Neuron (in vitro differentiated cells): ENCODE data around the gene TNRC18.

Experiments
- H2AFZ ChIP-seq: one replicate; pipeline ENCODE4 v1.6.1; 2013; ENCODE audit warnings: low read depth, mild to moderate bottlenecking, inconsistent platforms, low read length, moderate library complexity
- H3K27me3 ChIP-seq: one replicate; pipeline ENCODE4 v1.6.1; 2013; ENCODE audit warnings: low read length; ENCODE audit not compliant: insufficient read depth
- H3K36me3 ChIP-seq: one replicate; pipeline ENCODE4 v1.6.1; 2013; ENCODE audit warnings: low read length; ENCODE audit not compliant: insufficient read depth
- H3K4me1 ChIP-seq: one replicate; pipeline ENCODE4 v1.6.1; 2013; ENCODE audit warnings: low read length; ENCODE audit not compliant: insufficient read depth
- H3K4me3 ChIP-seq: 2 replicates; pipeline ENCODE4 v1.5.1; 2013; ENCODE audit warnings: mild to moderate bottlenecking, low read length, moderate library complexity
- H3K9me3 ChIP-seq: one replicate; pipeline ENCODE4 v1.6.1; 2013; ENCODE audit warnings: low read length

Gene TNRC18

DNA sequence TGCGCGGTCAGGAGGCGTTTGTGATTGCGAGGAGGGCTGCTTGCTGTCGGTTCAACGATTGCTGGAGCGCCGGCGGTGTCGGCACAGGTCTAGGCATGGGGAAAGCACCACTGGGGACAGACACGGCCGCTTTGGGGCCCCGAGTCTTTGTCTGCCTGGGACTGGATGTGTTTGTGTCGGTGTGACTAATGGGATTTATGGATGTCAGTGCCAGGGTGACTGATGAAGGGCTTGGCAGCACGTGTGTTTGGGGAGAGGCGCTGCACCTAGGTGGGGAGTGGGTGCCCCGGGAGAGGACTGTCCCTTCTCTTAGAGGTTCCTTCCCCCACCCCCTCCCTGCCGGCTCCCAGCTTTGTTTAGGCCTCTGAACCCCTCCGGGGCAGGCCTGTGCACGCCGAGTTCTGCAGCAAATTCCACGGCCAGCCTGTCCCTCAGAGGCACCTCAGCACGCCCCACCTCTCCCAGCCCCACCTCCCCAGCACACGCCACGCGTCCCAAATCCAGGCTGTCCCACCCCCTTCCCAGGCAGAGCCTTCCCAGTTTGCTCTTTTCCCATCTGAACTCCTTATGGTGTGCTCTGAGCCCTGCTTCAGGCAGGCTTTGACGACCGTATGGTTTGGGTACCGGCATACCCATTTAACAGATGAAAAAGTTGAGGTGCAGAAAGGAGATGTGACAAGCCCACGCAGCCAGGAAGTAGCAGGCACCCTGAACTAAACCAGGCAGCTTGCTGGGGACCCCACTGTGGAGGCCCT, 6.4 kb upstream of the TNRC18 start:
- Histone ChIP-seq H3K9me3 (peaks cover 4% of the 10 kb centered on the region), H3K36me3 (no peaks in the 10 kb centered on the region), H2AFZ (no peak overlapping the region), H3K4me3 (peak overlapping the region; percentile 95), H3K27me3 (no peaks in the 10 kb centered on the region), H3K4me1 (peaks cover 25% of the 10 kb centered on the region)

- no peaks in the 10 kb centered on the region for H3K27me3 ChIP-seq
Measured at GRCh38 chr7:5429253-5429856, 5.7 kb upstream of the TNRC18 start.

GRCh38 chr7:5428478-5429252, 5.0 kb upstream of the TNRC18 start:
- H3K9me3 ChIP-seq, result peaks cover 4% of the 10 kb centered on the region
- no peaks in the 10 kb centered on the region for H3K27me3 ChIP-seq
- H2AFZ ChIP-seq, result no peak overlapping the region
- H3K4me1 ChIP-seq, result peaks cover 25% of the 10 kb centered on the region
- no peaks in the 10 kb centered on the region for H3K36me3 ChIP-seq
- H3K4me3 ChIP-seq, result peak overlapping the region; percentile 95

More at GRCh38 chr7:5429253-5429856, 5.7 kb upstream of the TNRC18 start:
- no peak overlapping the region for H2AFZ ChIP-seq
- H3K4me1 ChIP-seq, result peaks cover 25% of the 10 kb centered on the region
- no peaks in the 10 kb centered on the region for H3K36me3 ChIP-seq
- peaks cover 4% of the 10 kb centered on the region for H3K9me3 ChIP-seq
- peak overlapping the region; percentile 95 for H3K4me3 ChIP-seq

- Histone ChIP-seq H2AFZ (no peak overlapping the region), H3K36me3 (no peaks in the 10 kb centered on the region), H3K27me3 (no peaks in the 10 kb centered on the region), H3K4me3 (peak overlapping the region; percentile 95), H3K9me3 (no peaks in the 10 kb centered on the region), H3K4me1 (peaks cover 18% of the 10 kb centered on the region)
Measured at GRCh38 chr7:5426226-5426475, 2.5 kb upstream of the TNRC18 start.

- peaks cover 5% of the 10 kb centered on the region for H3K36me3 ChIP-seq
- no peaks in the 10 kb centered on the region for H3K9me3 ChIP-seq
- peak overlapping the region; percentile 95 for H3K4me3 ChIP-seq
- peak overlapping the region; percentile 15 for H2AFZ ChIP-seq
- H3K27me3 ChIP-seq, result no peaks in the 10 kb centered on the region
- peaks cover 17% of the 10 kb centered on the region for H3K4me1 ChIP-seq
Measured at GRCh38 chr7:5425507-5426225, 2.0 kb upstream of the TNRC18 start.

- peaks cover 13% of the 10 kb centered on the region for H3K4me1 ChIP-seq
- peaks cover 6% of the 10 kb centered on the region for H3K36me3 ChIP-seq
- peak overlapping the region; percentile 95 for H3K4me3 ChIP-seq
- H3K27me3 ChIP-seq, result no peaks in the 10 kb centered on the region
- H2AFZ ChIP-seq, result peak overlapping the region; percentile 15
- no peaks in the 10 kb centered on the region for H3K9me3 ChIP-seq
Measured at GRCh38 chr7:5424749-5425506, 1.3 kb upstream of the TNRC18 start.

DNA sequence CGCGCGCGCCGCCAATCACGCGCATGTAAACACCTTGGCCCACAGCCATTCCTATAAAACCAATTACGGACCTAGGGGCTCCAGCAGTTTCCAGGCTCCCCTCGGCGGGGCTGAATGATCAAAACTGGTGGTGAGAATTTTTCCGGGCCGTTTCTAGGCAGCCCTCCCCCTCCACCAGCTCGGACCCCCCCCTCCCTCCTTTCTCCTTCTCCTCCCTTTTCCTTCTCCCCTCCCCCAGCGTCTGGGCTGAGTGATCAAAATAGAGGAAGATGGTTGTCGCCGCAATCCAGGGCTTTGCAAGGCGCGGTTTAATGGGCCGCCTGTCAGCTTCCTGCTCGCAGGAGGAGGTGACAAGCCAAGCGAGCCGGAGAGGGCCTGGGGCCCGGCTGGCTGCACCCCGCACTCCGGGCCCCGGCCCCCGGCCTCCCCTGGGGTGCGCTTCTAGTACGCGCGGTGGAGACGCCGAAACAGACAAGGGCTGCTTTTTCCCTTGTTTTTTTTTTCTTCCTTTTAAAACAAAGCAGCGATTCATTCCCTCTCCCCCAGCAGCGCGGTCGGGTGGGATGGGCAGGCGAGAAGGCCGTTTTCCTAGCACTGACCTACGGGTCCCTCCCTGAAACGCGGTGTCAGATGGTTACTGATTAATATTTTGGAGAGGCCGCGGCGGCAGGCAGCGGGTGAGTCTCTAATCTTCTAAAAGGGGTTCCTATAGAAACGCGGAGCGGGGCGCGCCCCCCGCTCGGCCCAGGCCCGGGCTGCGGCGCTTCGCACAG, 528 bp upstream of the TNRC18 start:
- Histone ChIP-seq H3K4me1 (peaks cover 17% of the 10 kb centered on the region), H3K36me3 (peaks cover 6% of the 10 kb centered on the region), H3K9me3 (no peaks in the 10 kb centered on the region), H2AFZ (no peak overlapping the region), H3K4me3 (peak overlapping the region; percentile 95), H3K27me3 (no peaks in the 10 kb centered on the region)

DNA sequence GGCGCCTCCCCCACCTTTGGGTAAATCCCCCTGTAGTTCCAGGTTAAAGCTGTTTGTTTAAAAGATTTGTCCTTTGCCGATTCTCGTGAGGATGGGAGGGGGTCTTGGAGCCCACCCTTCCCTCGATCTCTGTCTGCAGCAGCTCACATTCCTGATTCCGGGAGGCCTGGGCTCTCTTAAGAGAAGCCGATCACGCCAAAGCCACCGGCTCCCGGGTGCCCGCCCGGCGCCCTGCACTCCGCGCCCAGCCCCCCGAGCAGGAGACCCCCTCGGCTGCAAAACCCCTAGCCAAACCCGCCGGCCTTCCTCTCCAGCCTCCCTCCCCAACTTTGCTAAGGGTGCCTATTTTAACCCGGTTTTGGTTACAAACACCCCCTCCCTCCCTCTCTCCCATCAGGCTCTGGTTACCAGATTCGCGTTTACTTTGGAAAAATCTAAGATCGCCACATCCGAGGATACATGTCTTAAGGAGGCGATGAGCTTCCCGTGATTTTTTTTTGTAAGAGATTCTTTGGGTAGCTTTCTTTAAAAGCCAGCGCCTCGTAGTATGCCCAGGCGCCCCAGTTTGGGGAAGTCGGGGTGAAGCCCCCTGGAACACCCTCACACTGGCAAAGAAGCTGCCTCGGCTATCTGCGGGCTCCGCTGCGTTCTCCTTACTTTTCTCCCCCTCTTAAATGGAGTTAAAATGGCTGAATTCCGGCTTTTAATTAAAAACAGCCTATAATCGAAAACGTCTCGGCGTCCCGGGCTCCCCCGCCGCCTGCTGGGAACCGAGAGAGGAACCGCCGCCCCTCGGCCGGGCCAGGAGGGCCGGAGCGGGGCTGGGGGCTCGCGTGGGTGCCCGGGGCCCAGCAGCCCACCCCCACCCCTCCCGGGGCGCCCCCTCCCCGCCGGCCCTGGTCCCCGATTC, 983 bp downstream of the TNRC18 start:
- no peak overlapping the region for H2AFZ ChIP-seq
- no peaks in the 10 kb centered on the region for H3K27me3 ChIP-seq
- peak overlapping the region; percentile 98 for H3K4me3 ChIP-seq
- H3K36me3 ChIP-seq, result peaks cover 9% of the 10 kb centered on the region
- H3K9me3 ChIP-seq, result no peaks in the 10 kb centered on the region
- H3K4me1 ChIP-seq, result peaks cover 24% of the 10 kb centered on the region

GRCh38 chr7:5421714-5422395, 1.8 kb downstream of the TNRC18 start:
- Histone ChIP-seq H2AFZ (no peak overlapping the region), H3K36me3 (peaks cover 13% of the 10 kb centered on the region), H3K9me3 (no peaks in the 10 kb centered on the region), H3K4me3 (peak overlapping the region; percentile 98), H3K27me3 (no peaks in the 10 kb centered on the region), H3K4me1 (peaks cover 22% of the 10 kb centered on the region)

GRCh38 chr7:5420881-5421713, 2.5 kb downstream of the TNRC18 start:
- H2AFZ ChIP-seq, result no peak overlapping the region
- peaks cover 2% of the 10 kb centered on the region for H3K9me3 ChIP-seq
- peaks cover 22% of the 10 kb centered on the region for H3K4me1 ChIP-seq
- H3K27me3 ChIP-seq, result no peaks in the 10 kb centered on the region
- H3K4me3 ChIP-seq, result peak overlapping the region; percentile 98
- peaks cover 15% of the 10 kb centered on the region for H3K36me3 ChIP-seq
